Esophagus squamous epithelium (tissue), 5 donors: Measurements from ENCODE around the gene OSBPL5. TPM values are rescaled to one million over a fixed set of nuclear protein-coding genes. Genes with fewer than 3 reads are reported as not detected.

Source experiments
- DNase-seq: peaks from one replicate; lab custom pipeline; 2025; lab: John Stamatoyannopoulos, UW
- H3K27ac ChIP-seq, 4 donors: fragments of 200-600 bp; sonication (generic); one replicate each; pipeline ENCODE4 v1.5.1; 2016 to 2019; ENCODE audit warnings: mild to moderate bottlenecking in 1 of 4
- H3K27me3 ChIP-seq, 4 donors: fragments of 200-600 bp; sonication (generic); 1 replicate in 3 of 4; 2 replicates in 1 of 4; pipeline versions ENCODE4 v1.5.1 to v1.6.0; 2017 to 2021; ENCODE audit warnings: antibody characterized with exemption in 1 of 4
- H3K36me3 ChIP-seq, 3 donors: fragments of 200-600 bp; sonication (generic); one replicate each; pipeline ENCODE4 v1.5.1; 2016 to 2019
- H3K4me1 ChIP-seq, 3 donors: fragments of 200-600 bp; sonication (generic); one replicate each; pipeline ENCODE4 v1.5.1; 2017 to 2019
- H3K4me3 ChIP-seq, 4 donors: fragments of 200-600 bp; sonication (generic); 1 replicate in 3 of 4; 2 replicates in 1 of 4; pipeline ENCODE4 v1.5.1; 2016 to 2019; ENCODE audit warnings: mild to moderate bottlenecking in 2 of 4, moderate library complexity in 1 of 4
- H3K9me3 ChIP-seq, 3 donors: fragments of 200-600 bp; sonication (generic); one replicate each; pipeline ENCODE4 v1.5.1; 2016 to 2019
- CTCF ChIP-seq, 6 experiments: fragments of 450-650 bp in 4 of 6; fragments of 200-600 bp in 2 of 6; sonication (generic) in 2 of 6; IDR thresholded peaks; one replicate each; pipeline ENCODE4 v1.5.1; 2016 to 2019; ENCODE audit warnings: antibody characterized with exemption in 6 of 6, mild to moderate bottlenecking in 4 of 6, moderate library complexity in 4 of 6
- POLR2A ChIP-seq, 4 donors: fragments of 450-650 bp; IDR thresholded peaks; one replicate each; pipeline ENCODE4 v1.6.1; 2017; ENCODE audit warnings: antibody characterized with exemption in 4 of 4, mild to moderate bottlenecking in 4 of 4, moderate library complexity in 3 of 4
- WGBS, 2 donors: methylation state at CpG; one replicate each; pipeline ENCODE4 v1.1.5; 2018; 5-methylcytosine and 5-hydroxymethylcytosine counted together
- intact Hi-C: fragments of 100-400 bp; cut with DNase I; formaldehyde crosslinking; loops from one replicate; pipeline ENCODE4 v1.15.0; 2022
- total RNA-seq, 4 donors: library from RNA; depleted of rRNA; stranded (reverse); fragments of >200 nt; gene quantifications; one replicate each; pipeline ENCODE4 v1.1.0, GENCODE V29; 2016
- donor health status: DM: yes; HTN: yes; CAD: no.

The OSBPL5 gene
- total RNA-seq, 4 donors from 2014 or later: 11.9 to 30.9 (median 17.9) TPM

DNA sequence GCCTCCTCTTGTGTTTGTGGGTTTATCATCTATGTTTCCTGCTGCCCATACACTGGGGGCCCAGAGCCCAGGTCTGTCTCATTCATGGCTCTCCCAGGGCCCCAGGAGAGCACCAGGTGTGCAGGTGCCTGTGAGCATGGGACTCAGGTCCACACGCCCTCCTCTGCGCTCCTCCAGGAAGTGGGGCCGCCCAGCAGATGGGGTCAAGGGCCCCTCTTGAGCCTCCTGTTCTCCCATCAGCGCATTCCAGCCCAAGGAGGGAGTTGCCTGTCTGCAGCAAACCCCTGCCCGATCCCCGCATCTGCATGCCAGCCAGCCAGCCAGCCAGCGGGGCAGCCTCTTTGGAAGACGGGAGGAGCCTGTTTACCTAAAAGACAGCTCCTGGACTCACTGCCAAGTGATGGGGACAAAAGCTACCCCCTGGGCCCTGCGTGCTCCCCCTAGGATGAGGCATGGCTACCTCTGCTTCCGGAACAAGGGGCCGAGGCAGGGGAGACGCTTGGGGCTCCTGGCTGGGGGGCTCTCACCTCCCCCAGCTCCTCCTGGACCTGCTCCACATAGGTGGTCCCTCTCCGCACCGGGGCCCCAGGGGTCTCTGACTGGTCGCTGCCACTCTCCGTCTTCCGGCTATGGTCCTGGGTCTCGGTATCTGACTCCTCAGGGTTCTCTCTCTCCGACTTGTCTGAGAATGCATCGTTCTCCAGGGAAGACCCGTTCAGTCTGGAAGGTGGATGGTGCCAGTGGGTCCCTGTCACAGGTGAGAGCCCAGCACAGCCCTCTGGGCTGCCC is 58.2 kb downstream of the OSBPL5 start:
- Histone ChIP-seq H3K27ac (no peak overlapping the region), H3K36me3 (peaks cover 0 to 74% (median 0%) of the 10 kb centered on the region in 3 donors), H3K27me3 (no peaks in the 10 kb centered on the region), H3K4me1 (no peaks in the 10 kb centered on the region), H3K9me3 (no peaks in the 10 kb centered on the region), H3K4me3 (no peak overlapping the region)
- intact Hi-C loops: no loop called here
- no peak for DNase-seq
- WGBS, 2 donors: 87 to 94% methylated on average over 9 to 11 of the region's 21 CpGs
- no peak for TF ChIP-seq CTCF (IDR thresholded peaks at IDR 0.05)
- no peak for TF ChIP-seq POLR2A (IDR thresholded peaks at IDR 0.05)

- H3K4me1 ChIP-seq: no peaks in the 10 kb centered on the region
- H3K9me3 ChIP-seq: no peaks in the 10 kb centered on the region
- TF ChIP-seq POLR2A (IDR thresholded peaks at IDR 0.05): no peak
- no peak for DNase-seq
- intact Hi-C loops: no loop called here
- H3K36me3 ChIP-seq: peaks cover 0 to 81% (median 0%) of the 10 kb centered on the region in 3 donors
- no peaks in the 10 kb centered on the region for H3K27me3 ChIP-seq
- no peak overlapping the region for H3K27ac ChIP-seq
- H3K4me3 ChIP-seq: no peak overlapping the region
- WGBS, 2 donors: 87 to 92% methylated on average over 9 to 17 of the region's 41 CpGs
These were observed 59.0 kb downstream of the OSBPL5 start for GRCh38 chr11:3105791-3106735.

- H3K9me3 ChIP-seq: no peaks in the 10 kb centered on the region
- H3K4me3 ChIP-seq: no peak overlapping the region
- H3K27ac ChIP-seq: no peak overlapping the region
- no peak for TF ChIP-seq CTCF (IDR thresholded peaks at IDR 0.05)
- TF ChIP-seq POLR2A (IDR thresholded peaks at IDR 0.05): no peak
- H3K4me1 ChIP-seq: peaks cover 0 to under 1% (median 0%) of the 10 kb centered on the region in 3 donors
- H3K27me3 ChIP-seq: no peaks in the 10 kb centered on the region
- no peak for DNase-seq
- intact Hi-C loops: no loop called here
- H3K36me3 ChIP-seq: peaks cover 0 to 87% (median 0%) of the 10 kb centered on the region in 3 donors
- 89% methylated on average over 8 to 14 of the region's 23 CpGs for WGBS, 2 donors
These were observed 59.9 kb downstream of the OSBPL5 start for GRCh38 chr11:3104961-3105790.

DNA sequence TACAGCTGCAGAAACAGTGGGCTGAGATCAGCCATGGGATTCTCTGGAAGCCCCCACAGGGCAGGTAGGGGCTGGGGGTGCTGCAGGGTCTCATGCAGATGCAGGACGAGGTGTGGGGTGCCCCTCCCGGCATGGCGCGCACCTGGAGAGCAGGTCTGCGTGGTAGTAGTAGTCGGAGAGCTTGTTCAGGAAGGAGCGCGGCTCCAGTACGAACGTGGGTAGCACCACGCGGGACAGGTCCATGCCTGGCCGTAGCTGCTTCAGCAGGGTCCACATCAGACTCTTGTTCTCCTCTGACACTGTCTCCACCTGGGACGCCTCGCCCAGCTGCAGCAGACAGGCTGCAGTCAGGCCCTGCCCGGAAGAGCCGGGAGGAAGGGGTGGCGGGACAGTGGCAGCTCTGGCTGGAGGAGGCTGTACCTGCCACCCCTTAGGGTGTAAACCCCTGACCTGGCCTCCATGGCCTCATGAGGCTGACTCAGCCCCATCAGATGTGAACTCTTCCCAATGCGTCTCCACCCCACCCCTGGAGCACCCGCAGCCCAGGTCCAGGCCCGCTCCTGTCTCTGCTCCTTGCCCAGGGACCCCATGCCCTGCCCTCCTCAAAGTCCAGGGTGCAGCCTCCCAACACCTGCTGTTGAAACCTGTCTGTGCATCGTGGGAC is 60.9 kb downstream of the OSBPL5 start:
- Histone ChIP-seq H3K4me3 (no peak overlapping the region), H3K36me3 (peaks cover 0 to 92% (median 0%) of the 10 kb centered on the region in 3 donors), H3K27ac (no peak overlapping the region), H3K9me3 (no peaks in the 10 kb centered on the region), H3K27me3 (no peaks in the 10 kb centered on the region), H3K4me1 (peaks cover 0 to 9% (median 0%) of the 10 kb centered on the region in 3 donors)
- no peak for TF ChIP-seq POLR2A (IDR thresholded peaks at IDR 0.05)
- no peak for TF ChIP-seq CTCF (IDR thresholded peaks at IDR 0.05)
- intact Hi-C loops: no loop called here
- DNase-seq: no peak
- WGBS, 2 donors: 60 to 88% methylated on average over 1 to 14 of the region's 22 CpGs
